CD8-positive, alpha-beta memory T cell (primary cell): ENCODE data around the gene DHRS7B. TPM values are rescaled to one million over a fixed set of nuclear protein-coding genes. Genes with fewer than 3 reads are reported as not detected.

Experiments
- CTCF ChIA-PET: fragments of 350-600 bp; sonication (Branson Sonifier 250); formaldehyde crosslinking; loops from one replicate; lab custom pipeline; 2021; ENCODE audit warnings: antibody characterized with exemption; lab: Charles Lee
- POLR2A ChIA-PET: fragments of 350-600 bp; sonication (Branson Sonifier 250); formaldehyde crosslinking; loops from one replicate; lab custom pipeline; 2021; ENCODE audit warnings: antibody characterized with exemption; lab: Charles Lee
- DNase-seq, 5 donors: peaks; one replicate each; pipeline versions ENCODE4 v3.0.0 to v3.0.0-alpha.2; 2020 to 2022; ENCODE audit warnings: mixed read lengths in 1 of 5
- H3K27ac ChIP-seq: one replicate; pipeline ENCODE4 v1.7.0; 2013; ENCODE audit warnings: low read depth, mild to moderate bottlenecking, low read length, moderate library complexity
- H3K27me3 ChIP-seq: 2 replicates; pipeline ENCODE4 v1.7.0; 2013; ENCODE audit warnings: low read length, mild to moderate bottlenecking; ENCODE audit not compliant: insufficient read depth, poor library complexity, severe bottlenecking
- H3K36me3 ChIP-seq: 2 replicates; pipeline ENCODE4 v1.7.0; 2013; ENCODE audit warnings: mild to moderate bottlenecking, low read length, moderate library complexity; ENCODE audit not compliant: insufficient read depth
- H3K4me1 ChIP-seq: 2 replicates; pipeline ENCODE4 v1.7.0; 2013; ENCODE audit warnings: mild to moderate bottlenecking, low read length, moderate library complexity; ENCODE audit not compliant: insufficient read depth
- H3K4me3 ChIP-seq: 2 replicates; pipeline ENCODE4 v1.7.0; 2013; ENCODE audit warnings: mild to moderate bottlenecking, low read length
- H3K9me3 ChIP-seq: 2 replicates; pipeline ENCODE4 v1.7.0; 2013; ENCODE audit warnings: mild to moderate bottlenecking, low read length
- H3K27ac Mint-ChIP-seq, 8 donors: one replicate each; pipeline ENCODE4 v1.8.0; 2020 to 2021; ENCODE audit warnings: mixed read lengths in 8 of 8, mild to moderate bottlenecking in 6 of 8, inconsistent platforms in 3 of 8, moderate library complexity in 3 of 8
- H3K27me3 Mint-ChIP-seq, 2 donors: one replicate each; pipeline ENCODE4 v1.8.0; 2020 to 2021; ENCODE audit warnings: mixed read lengths in 2 of 2, mild to moderate bottlenecking in 1 of 2, moderate library complexity in 1 of 2
- H3K36me3 Mint-ChIP-seq, 3 donors: one replicate each; pipeline ENCODE4 v1.8.0; 2020 to 2021; ENCODE audit warnings: mixed read lengths in 3 of 3, inconsistent platforms in 1 of 3, mild to moderate bottlenecking in 1 of 3
- H3K4me1 Mint-ChIP-seq, 3 donors: one replicate each; pipeline ENCODE4 v1.8.0; 2020 to 2021; ENCODE audit warnings: mixed read lengths in 3 of 3, inconsistent platforms in 1 of 3, mild to moderate bottlenecking in 1 of 3
- H3K4me3 Mint-ChIP-seq, 7 donors: one replicate each; pipeline ENCODE4 v1.8.0; 2020 to 2021; ENCODE audit warnings: mixed read lengths in 7 of 7, mild to moderate bottlenecking in 6 of 7, moderate library complexity in 4 of 7, inconsistent platforms in 2 of 7
- H3K9me3 Mint-ChIP-seq, 5 donors: one replicate each; pipeline ENCODE4 v1.8.0; 2020 to 2022; ENCODE audit warnings: mixed read lengths in 5 of 5, mild to moderate bottlenecking in 3 of 5, moderate library complexity in 2 of 5, inconsistent platforms in 1 of 5
- polyA plus RNA-seq: library from polyadenylated mRNA; unstranded; fragments of 300-500 nt; fragmentation: Illumina TruSeq; gene quantifications from one replicate; pipeline ENCODE4 v1.2.3, GENCODE V29; 2021
- total RNA-seq, 2 experiments: library from RNA; stranded (reverse); gene quantifications; one replicate each; pipeline ENCODE4 v1.2.3, GENCODE V29; 2021

DHRS7B gene
- total and polyA plus RNA-seq, 3 experiments from 2014 or later: 9.0 to 27.5 (median 25.7) TPM

DNA sequence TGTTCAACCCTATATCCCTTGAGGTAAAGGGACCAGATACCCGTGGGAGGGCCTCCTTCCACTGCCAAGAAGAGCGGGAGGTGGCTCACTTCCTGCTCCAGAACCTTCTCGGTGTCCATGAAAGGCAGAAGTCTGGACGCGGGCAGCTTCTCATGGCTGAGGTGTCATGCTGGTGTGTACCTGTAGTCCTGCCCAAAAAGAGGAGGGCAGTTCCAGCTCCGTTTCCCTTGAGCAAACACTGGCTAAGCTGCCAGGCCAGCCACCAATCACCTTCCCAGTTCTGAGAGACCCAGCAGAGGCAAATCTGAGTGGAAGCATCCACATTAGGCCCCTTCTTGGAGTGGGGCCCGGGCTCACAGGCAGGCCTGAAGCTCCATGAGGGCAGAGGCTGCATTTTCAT lies 81.6 kb downstream of the DHRS7B start:
- no peak overlapping the region for H3K27ac ChIP-seq
- peaks cover 31% of the 10 kb centered on the region for H3K4me1 ChIP-seq
- no peaks in the 10 kb centered on the region for H3K9me3 Mint-ChIP-seq
- H3K4me3 Mint-ChIP-seq: peak overlapping the region in 2 of 7 donors; percentile 37 to 83
- no peaks in the 10 kb centered on the region for H3K27me3 ChIP-seq
- H3K36me3 ChIP-seq: peaks cover 8% of the 10 kb centered on the region
- no peaks in the 10 kb centered on the region for H3K27me3 Mint-ChIP-seq
- ChIA-PET CTCF (no interaction called here), POLR2A (no interaction called here)
- peaks cover 48 to 71% (median 57%) of the 10 kb centered on the region in 3 donors for H3K4me1 Mint-ChIP-seq
- DNase-seq: no peak
- H3K27ac Mint-ChIP-seq: peak overlapping the region in 1 of 8 donors; percentile 64
- no peak overlapping the region for H3K4me3 ChIP-seq
- peaks cover 0 to 51% (median 2%) of the 10 kb centered on the region in 3 donors for H3K36me3 Mint-ChIP-seq
- no peaks in the 10 kb centered on the region for H3K9me3 ChIP-seq

DNA sequence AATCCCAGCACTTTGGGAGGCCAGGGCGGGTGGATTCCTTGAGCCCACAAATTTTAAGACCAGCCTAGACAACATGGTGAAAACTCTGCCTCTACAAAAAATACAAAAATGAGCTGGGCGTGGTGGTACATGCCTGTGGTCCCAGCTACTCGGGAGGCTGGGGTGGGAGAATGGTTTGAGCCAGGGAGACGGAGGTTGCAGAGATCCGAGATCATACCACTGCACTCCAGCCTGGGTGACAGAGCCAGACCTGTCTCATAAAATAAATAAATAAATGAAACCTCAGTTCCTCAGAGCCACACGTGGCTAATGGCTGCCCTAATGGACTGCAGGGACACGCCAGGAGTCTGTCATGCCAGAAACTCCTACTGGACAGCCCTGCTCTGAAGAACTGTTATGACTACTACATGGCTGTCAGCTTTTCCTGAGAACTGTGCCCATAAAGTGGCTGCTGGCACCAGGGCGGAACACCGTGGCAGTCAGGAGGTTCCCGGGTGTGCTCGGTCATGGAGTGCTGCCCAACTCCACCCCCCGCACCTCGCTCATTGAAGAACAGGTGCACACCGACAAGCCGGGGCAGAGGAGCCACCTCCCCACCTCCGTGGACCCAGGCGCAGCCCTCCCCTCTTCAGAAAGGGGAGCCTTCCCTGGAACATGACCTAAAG lies 82.9 kb downstream of the DHRS7B start:
- Histone ChIP-seq H3K36me3 (peaks cover 8% of the 10 kb centered on the region), H3K4me3 (no peak overlapping the region), H3K27ac (no peak overlapping the region), H3K27me3 (no peaks in the 10 kb centered on the region), H3K4me1 (peaks cover 33% of the 10 kb centered on the region), H3K9me3 (no peaks in the 10 kb centered on the region)
- H3K36me3 Mint-ChIP-seq: peaks cover 0 to 49% (median 2%) of the 10 kb centered on the region in 3 donors
- H3K4me3 Mint-ChIP-seq: peak overlapping the region in 1 of 7 donors; percentile 55
- peak overlapping the region in 3 of 8 donors; percentile 18 to 72 (median 54) for H3K27ac Mint-ChIP-seq
- H3K9me3 Mint-ChIP-seq: no peaks in the 10 kb centered on the region
- POLR2A ChIA-PET: no interaction called here
- H3K4me1 Mint-ChIP-seq: peaks cover 47 to 70% (median 59%) of the 10 kb centered on the region in 3 donors
- DNase-seq: no peak
- H3K27me3 Mint-ChIP-seq: no peaks in the 10 kb centered on the region
- CTCF ChIA-PET: no interaction called here

DNA sequence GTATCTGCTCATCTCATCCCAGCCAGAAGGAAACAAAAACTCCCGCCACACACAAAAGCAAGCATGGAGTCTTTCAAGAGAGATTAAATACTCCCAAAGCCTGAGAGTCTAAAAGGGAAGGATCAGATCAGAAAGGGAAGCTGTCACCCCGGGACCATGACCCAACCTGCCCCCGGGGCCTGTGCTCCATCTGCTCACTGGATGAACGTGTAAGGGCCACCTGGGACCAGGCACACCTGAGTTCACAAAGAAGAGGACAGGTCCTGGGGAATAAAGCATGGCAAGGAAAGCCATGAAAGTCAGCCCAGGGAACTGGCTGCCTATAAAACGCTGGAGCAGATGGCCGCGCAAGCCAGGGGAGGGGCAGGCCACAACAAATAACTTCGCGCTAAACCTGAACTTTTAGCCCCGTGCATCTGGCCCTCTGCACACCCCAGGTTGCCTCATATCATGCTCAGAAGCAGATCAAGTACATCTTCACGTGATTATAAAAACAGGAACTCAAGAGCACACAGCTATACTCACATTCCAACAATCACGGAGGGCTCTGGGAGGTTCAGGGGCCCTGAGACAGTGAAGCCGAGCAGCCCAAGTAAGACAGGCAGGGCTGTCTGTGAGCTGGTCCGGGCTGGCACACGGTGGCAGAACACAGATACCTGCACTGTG lies 83.8 kb downstream of the DHRS7B start:
- POLR2A ChIA-PET: no interaction called here

DNA sequence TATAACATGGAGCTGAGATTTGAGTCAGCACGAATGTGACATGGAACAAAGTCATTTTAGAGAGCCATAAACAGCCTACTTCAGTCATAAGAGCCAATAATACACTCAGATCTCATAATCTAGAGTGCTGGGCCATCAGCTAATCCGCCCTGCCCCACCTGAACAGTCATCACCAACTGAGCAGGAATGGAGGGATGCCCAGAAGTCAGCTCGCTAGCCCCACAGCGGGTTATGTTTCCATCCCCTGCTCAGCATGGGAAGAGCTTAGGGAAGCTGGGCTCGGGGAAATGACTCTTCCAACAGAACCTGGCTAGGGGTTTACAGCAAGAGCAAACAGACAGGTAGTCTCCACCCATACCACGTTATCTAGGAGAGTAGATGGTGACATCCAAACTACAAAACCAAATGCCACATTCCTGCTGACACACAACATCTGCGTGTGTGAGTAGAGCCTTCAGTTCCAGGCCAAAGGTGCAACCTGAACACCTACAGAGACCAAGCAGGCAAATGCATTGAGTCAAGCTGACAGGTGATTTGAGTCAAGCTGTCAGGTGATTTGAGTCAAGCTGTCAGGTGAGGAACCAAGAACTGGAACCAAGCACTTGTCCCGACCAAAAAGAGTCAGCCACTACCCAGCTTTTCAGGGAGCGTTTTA lies 85.2 kb downstream of the DHRS7B start:
- Histone ChIP-seq H3K4me3 (no peak overlapping the region), H3K27me3 (no peaks in the 10 kb centered on the region), H3K4me1 (peaks cover 44% of the 10 kb centered on the region), H3K36me3 (peaks cover 8% of the 10 kb centered on the region), H3K27ac (no peak overlapping the region), H3K9me3 (no peaks in the 10 kb centered on the region)
- ChIA-PET CTCF (no interaction called here), POLR2A (interaction anchor here (1.6 kb wide), 1 partner anchor 64 kb away, joined by 3 read pairs; no protein-coding TSS in a partner anchor)
- Mint-ChIP-seq H3K4me3 (peak overlapping the region; percentile 66 to 96 (median 90)), H3K36me3 (peaks cover 0 to 34% (median 2%) of the 10 kb centered on the region in 3 donors), H3K9me3 (no peaks in the 10 kb centered on the region), H3K4me1 (peaks cover 45 to 66% (median 62%) of the 10 kb centered on the region in 3 donors), H3K27ac (peak overlapping the region; percentile 27 to 92 (median 79)), H3K27me3 (no peaks in the 10 kb centered on the region)
- DNase-seq: no peak

More for the DNA sequence above, 83.8 kb downstream of the DHRS7B start:
- DNase-seq: no peak
- H3K9me3 Mint-ChIP-seq: no peaks in the 10 kb centered on the region
- H3K27me3 Mint-ChIP-seq: no peaks in the 10 kb centered on the region
- no peaks in the 10 kb centered on the region for H3K9me3 ChIP-seq
- peaks cover 49 to 70% (median 63%) of the 10 kb centered on the region in 3 donors for H3K4me1 Mint-ChIP-seq
- peaks cover 39% of the 10 kb centered on the region for H3K4me1 ChIP-seq
- H3K4me3 ChIP-seq: no peak overlapping the region
- CTCF ChIA-PET: no interaction called here
- H3K4me3 Mint-ChIP-seq: peak overlapping the region in 2 of 7 donors; percentile 1 to 55
- no peak overlapping the region for H3K27ac ChIP-seq
- H3K27ac Mint-ChIP-seq: peak overlapping the region in 4 of 8 donors; percentile 15 to 79 (median 44)
- H3K36me3 ChIP-seq: peaks cover 8% of the 10 kb centered on the region
- H3K27me3 ChIP-seq: no peaks in the 10 kb centered on the region
- H3K36me3 Mint-ChIP-seq: peaks cover 0 to 44% (median 2%) of the 10 kb centered on the region in 3 donors

DNA sequence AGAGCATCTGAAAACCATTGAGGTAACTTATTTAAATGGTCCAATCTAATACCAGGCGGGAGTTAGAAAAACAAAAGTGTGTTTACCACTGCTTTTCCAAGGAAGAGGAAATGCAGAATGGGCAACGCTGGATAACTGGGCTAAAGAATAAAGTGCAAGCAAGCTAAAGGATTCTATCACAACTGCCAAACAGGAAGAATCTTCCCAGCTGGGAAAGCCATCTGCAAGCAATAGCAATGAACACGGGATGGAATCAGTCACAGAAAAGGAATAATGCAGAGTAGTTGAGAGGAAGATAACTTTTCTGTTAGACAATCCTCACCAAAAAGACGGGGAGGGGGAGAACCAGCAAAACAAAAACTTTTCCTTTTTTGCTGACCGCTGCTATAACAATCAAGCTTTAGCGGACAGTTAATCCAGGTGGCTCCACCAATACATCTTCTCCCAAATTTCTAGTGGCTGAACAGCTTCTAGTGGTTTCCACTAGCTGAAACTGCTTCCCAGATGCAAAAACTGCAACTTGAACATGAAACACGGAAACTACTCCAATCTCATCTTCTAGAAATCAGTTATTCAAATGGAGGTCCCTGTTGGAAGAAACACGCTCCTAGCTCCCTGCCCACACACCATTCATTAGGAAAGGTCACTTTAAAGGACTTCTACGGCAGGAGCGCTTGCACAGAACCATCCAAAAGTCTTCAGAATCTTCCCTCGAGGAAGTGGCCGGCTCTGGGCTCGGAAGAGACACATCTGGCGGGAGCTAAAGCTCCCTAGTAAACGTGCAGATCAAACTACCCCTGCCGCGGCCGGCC lies 86.3 kb downstream of the DHRS7B start:
- Histone ChIP-seq H3K9me3 (no peaks in the 10 kb centered on the region), H3K36me3 (peaks cover 8% of the 10 kb centered on the region), H3K4me3 (peak overlapping the region; percentile 93), H3K27me3 (no peaks in the 10 kb centered on the region), H3K27ac (peak overlapping the region; percentile 86), H3K4me1 (peaks cover 44% of the 10 kb centered on the region)
- DNase-seq: no peak
- H3K9me3 Mint-ChIP-seq: no peaks in the 10 kb centered on the region
- no peaks in the 10 kb centered on the region for H3K27me3 Mint-ChIP-seq
- peaks cover 0 to 31% (median 2%) of the 10 kb centered on the region in 3 donors for H3K36me3 Mint-ChIP-seq
- POLR2A ChIA-PET: interaction anchor here (1.6 kb wide), 1 partner anchor 63 kb away, joined by 3 read pairs; no protein-coding TSS in a partner anchor
- peak overlapping the region; percentile 89 to 96 (median 92) for H3K4me3 Mint-ChIP-seq
- CTCF ChIA-PET: interaction anchor here (0.7 to 2.0 kb wide), 5 partner anchors 9 to 299 kb away, joined by 3 to 5 read pairs (median 3); partner anchors contain the start of gene USP22
- H3K27ac Mint-ChIP-seq: peak overlapping the region in 7 of 8 donors; percentile 59 to 95 (median 91)
- H3K4me1 Mint-ChIP-seq: peaks cover 44 to 65% (median 63%) of the 10 kb centered on the region in 3 donors

DNA sequence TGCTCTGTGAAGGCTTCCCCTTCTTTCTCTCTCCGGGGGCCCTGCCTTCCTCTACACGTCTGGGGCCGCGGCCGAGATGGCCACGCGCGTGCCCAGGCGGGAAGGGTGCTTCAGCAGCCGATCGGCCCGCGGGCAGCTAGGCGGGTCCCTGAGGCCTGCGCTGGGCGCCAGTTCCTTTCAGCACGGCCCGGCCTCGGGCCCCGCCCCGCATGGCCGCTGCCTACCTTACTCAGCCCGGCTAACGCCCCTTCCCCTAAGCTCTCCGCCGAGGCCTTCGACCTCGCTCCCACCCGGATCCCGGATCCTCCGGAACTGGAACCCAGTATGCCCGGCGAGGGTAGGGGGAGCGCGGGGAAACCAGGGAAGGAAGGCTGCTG lies 86.9 kb downstream of the DHRS7B start:
- Histone ChIP-seq H3K9me3 (no peaks in the 10 kb centered on the region), H3K36me3 (peaks cover 8% of the 10 kb centered on the region), H3K27ac (peak overlapping the region; percentile 86), H3K4me1 (peaks cover 44% of the 10 kb centered on the region), H3K27me3 (no peaks in the 10 kb centered on the region), H3K4me3 (peak overlapping the region; percentile 93)
- POLR2A ChIA-PET: interaction anchor here (0.6 kb wide), 1 partner anchor 10 kb away, joined by 3 read pairs; no protein-coding TSS in a partner anchor
- H3K4me3 Mint-ChIP-seq: peak overlapping the region; percentile 89 to 96 (median 92)
- H3K9me3 Mint-ChIP-seq: no peaks in the 10 kb centered on the region
- H3K36me3 Mint-ChIP-seq: peaks cover 0 to 28% (median 2%) of the 10 kb centered on the region in 3 donors
- CTCF ChIA-PET: interaction anchor here (0.7 to 2.0 kb wide), 5 partner anchors 10 to 298 kb away, joined by 3 to 5 read pairs (median 3); partner anchors contain the start of gene USP22
- no peaks in the 10 kb centered on the region for H3K27me3 Mint-ChIP-seq
- H3K4me1 Mint-ChIP-seq: peaks cover 42 to 62% (median 59%) of the 10 kb centered on the region in 3 donors
- H3K27ac Mint-ChIP-seq: peak overlapping the region in 7 of 8 donors; percentile 84 to 99 (median 92)
- peak in 2 of 5 donors; percentile 15 to 37 for DNase-seq
